Measurements from ENCODE around the gene IKZF3. TPM values are rescaled to one million over a fixed set of nuclear protein-coding genes. Genes with fewer than 3 reads are reported as not detected.

IKZF3 gene
- total and polyA plus RNA-seq, 9 donors = 0.09 to 0.38 (median 0.18) TPM

DNA sequence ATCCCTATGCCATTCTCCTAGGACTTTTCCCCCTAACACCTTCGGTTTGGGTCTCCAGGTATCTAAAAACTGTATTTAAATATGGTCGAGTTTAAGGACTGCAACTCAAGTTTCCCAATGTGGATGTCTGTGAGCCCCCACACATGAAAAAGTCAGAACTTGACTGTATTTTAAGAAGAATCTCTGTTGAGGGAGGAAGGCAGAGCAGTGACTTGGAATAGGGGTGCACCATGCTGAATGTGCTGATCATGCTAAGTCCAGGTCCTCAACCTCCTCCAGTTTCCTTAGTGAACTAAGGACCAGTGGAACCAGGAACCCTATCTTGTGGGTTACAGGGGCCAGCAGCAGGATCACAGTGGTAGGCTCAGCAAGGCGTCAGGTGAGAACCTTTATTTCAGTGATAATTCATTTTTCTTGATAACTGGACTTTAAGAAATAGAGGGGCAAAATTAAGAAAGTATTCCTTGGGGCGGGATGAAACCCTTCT, 106.9 kb downstream of the IKZF3 start:
- H3K9me3 ChIP-seq (replicated peaks; ENCODE audit: control insufficient read depth, low read depth, low read length) = no peaks in the 10 kb centered on the region
- H3K36me3 ChIP-seq (ENCODE audit: control insufficient read depth, insufficient read depth, low read length) = no peaks in the 10 kb centered on the region
- peaks cover 15% of the 10 kb centered on the region for H3K27me3 ChIP-seq (ENCODE audit: control insufficient read depth, insufficient read depth, low read length)
- H3K4me3 ChIP-seq (ENCODE audit: low read length) = no peak overlapping the region
- H3K27ac ChIP-seq (ENCODE audit: low read length) = no peak overlapping the region
- 60% methylated on average over 1 of the region's 4 CpGs for WGBS (ENCODE audit: insufficient coverage)
- DNase-seq = no peak
- H3K4me1 ChIP-seq (ENCODE audit: control insufficient read depth, insufficient read depth, low read length) = peaks cover 14% of the 10 kb centered on the region

DNA sequence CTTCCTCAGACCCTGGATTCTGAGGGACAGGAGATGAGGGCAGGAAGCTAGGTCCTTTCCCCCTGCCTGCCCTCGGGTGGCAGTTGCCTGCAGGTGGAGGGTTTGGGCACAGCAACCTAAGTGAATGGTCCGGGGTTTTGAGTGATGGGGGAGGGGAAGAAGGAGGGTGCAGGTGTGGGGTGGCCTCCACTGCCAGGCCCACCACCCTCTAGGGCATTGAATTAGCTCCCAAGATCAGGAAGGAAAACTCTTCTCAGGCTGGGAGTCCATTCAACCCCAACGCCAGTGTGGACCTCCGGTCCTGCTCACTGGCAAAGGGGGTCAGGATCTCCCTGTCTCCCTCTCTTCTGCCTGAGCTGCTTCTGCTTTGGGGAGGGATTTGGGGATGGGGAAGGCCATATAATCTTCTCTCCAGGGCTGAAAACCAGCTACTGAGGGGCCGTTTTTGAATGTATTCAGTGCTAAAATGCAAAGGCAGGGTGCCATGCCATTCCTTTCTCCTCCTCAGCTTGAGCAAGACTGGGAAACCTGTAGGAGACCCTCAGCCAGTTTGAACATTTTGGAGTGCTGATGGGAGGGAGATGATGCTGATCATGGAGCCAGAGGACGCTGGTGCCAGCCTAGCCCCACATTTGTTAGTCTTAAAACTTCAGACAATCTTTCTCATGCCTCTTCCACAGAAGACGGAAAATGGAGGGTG, 107.6 kb downstream of the IKZF3 start:
- Histone ChIP-seq H3K4me3 (ENCODE audit: low read length) (no peak overlapping the region), H3K4me1 (ENCODE audit: control insufficient read depth, insufficient read depth, low read length) (peaks cover 20% of the 10 kb centered on the region), H3K9me3 (replicated peaks; ENCODE audit: control insufficient read depth, low read depth, low read length) (no peaks in the 10 kb centered on the region), H3K27me3 (ENCODE audit: control insufficient read depth, insufficient read depth, low read length) (peaks cover 15% of the 10 kb centered on the region), H3K36me3 (ENCODE audit: control insufficient read depth, insufficient read depth, low read length) (no peaks in the 10 kb centered on the region), H3K27ac (ENCODE audit: low read length) (no peak overlapping the region)
- 57% methylated on average over 1 of the region's 7 CpGs for WGBS (ENCODE audit: insufficient coverage)
- DNase-seq = no peak

DNA sequence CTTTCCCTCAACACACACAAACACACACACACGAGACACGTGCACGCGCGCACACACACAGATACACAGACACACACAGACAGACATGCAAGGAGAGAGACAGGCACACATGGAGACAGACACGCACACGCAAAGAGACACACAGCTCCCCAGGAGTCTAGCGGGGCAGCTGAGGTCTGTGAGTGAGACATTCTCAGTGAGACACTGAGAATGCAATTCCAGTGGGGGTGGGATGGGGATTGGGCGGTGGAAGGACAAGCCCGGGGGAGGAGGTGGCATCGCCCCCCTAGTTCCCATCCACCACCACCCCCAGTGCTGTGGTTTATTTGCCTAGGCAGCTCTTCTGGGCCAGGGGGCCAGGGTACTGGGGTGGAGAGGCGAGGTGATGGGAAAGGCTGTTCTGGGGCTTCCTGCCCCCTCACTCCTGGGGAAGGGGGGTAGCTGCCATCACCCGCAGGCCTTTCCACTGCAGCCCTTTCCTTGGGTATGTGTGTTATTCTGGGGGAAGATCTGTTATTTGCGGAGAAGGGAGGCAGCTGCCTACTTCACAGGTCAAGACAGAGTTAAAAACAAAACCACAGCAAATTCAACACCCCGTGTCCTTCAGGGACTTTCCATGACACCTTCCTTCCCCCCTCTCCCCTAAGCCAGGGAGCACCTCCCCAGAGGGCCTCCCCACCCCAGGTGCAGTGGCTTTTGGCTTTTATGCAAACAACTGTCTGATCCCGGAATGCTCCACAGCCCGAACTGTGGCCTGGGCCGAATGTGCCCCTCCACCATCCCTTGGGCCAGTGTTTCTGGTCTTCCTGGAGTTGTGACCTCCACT, 108.3 kb downstream of the IKZF3 start:
- no peaks in the 10 kb centered on the region for H3K36me3 ChIP-seq (ENCODE audit: control insufficient read depth, insufficient read depth, low read length)
- 52% methylated on average over 9 of the region's 18 CpGs for WGBS (ENCODE audit: insufficient coverage)

DNA sequence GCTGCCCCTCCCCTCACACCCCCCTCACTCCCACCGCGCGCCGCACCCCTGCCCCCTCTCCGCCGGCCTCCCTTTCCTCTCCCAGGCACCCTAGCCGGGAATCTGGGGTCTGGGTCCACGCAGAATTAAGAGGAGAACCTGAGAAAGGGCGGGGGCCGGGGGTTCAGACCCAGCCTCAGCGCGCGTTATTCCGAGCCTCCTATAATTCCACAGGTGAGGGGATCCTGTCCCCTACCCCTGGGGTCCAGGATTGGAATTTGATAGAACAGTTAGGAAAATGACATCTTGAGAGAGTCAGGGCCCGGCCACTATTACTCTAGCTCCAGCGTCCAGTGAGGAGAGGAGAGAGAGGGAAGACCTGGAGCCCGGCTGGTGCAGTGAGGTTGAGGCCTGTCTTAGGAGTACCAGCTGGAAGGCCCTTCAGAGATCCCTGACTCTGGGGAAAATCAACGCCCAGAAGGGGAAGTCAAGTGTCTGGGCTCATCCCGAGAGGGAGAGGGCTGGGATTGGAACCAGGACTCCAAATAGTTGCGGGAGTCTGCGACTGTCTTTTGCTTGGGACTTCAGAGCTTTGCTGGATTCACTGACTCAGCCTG, 109.1 kb downstream of the IKZF3 start:
- H3K4me1 ChIP-seq (ENCODE audit: control insufficient read depth, insufficient read depth, low read length) = peaks cover 21% of the 10 kb centered on the region
- peaks cover 20% of the 10 kb centered on the region for H3K27me3 ChIP-seq (ENCODE audit: control insufficient read depth, insufficient read depth, low read length)
- H3K9me3 ChIP-seq (replicated peaks; ENCODE audit: control insufficient read depth, low read depth, low read length) = no peaks in the 10 kb centered on the region
- H3K36me3 ChIP-seq (ENCODE audit: control insufficient read depth, insufficient read depth, low read length) = no peaks in the 10 kb centered on the region
- peak overlapping the region; percentile 92 for H3K27ac ChIP-seq (ENCODE audit: low read length)
- H3K4me3 ChIP-seq (ENCODE audit: low read length) = peak overlapping the region; percentile 74
- 21% methylated on average over 6 of the region's 21 CpGs for WGBS (ENCODE audit: insufficient coverage)
- DNase-seq = peak; percentile 48

More for the DNA sequence above, 108.3 kb downstream of the IKZF3 start:
- no peak overlapping the region for H3K4me3 ChIP-seq (ENCODE audit: low read length)
- H3K4me1 ChIP-seq (ENCODE audit: control insufficient read depth, insufficient read depth, low read length) = peaks cover 21% of the 10 kb centered on the region
- H3K27ac ChIP-seq (ENCODE audit: low read length) = peak overlapping the region; percentile 92
- H3K27me3 ChIP-seq (ENCODE audit: control insufficient read depth, insufficient read depth, low read length) = peaks cover 17% of the 10 kb centered on the region
- H3K9me3 ChIP-seq (replicated peaks; ENCODE audit: control insufficient read depth, low read depth, low read length) = no peaks in the 10 kb centered on the region
- DNase-seq = no peak

DNA sequence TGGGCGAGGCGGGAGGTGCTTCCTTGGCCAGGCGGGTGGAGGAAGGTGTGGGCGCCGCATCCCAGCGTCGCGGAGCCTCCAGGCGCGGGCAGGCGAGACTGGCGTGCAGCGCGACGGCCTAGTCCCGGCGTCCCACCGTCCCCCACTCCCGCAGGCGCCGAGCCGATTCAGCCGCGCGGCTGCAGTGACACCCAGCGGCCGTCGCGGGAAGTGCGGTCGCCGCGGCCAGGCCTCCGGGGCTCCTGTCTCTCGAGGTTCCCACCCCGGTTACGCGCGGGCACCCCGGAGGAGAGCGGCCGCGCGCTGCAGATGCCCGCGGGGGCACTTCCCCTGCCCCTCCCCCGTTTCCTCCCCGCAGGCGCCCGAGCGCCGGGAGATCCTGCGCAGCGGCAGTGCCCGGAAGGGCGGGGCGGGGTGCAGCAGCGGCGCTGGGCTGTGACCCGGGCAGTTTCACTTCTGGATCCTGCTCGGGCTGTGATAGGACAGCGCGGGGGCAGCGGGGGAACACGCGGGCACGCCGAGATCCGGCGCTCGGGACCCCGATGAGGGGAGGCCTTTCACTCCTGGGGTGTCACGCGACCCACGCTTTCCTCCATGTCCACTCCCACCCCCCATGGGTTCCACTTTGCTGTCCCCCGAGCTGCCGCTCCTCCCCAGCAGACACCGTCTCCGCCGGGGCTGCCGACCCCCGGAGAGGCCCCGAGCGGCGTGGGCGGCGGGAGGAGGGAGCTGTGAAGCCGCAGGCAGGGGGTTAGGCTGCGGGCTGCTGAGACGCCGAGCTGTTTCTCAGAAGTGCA, 109.8 kb downstream of the IKZF3 start:
- peak overlapping the region; percentile 92 for H3K27ac ChIP-seq (ENCODE audit: low read length)
- no peaks in the 10 kb centered on the region for H3K9me3 ChIP-seq (replicated peaks; ENCODE audit: control insufficient read depth, low read depth, low read length)
- WGBS (ENCODE audit: insufficient coverage) = under 1% methylated on average over 77 of the region's 91 CpGs
- H3K27me3 ChIP-seq (ENCODE audit: control insufficient read depth, insufficient read depth, low read length) = peaks cover 20% of the 10 kb centered on the region
- H3K4me3 ChIP-seq (ENCODE audit: low read length) = peak overlapping the region; percentile 74
- H3K36me3 ChIP-seq (ENCODE audit: control insufficient read depth, insufficient read depth, low read length) = no peaks in the 10 kb centered on the region
- DNase-seq = peak; percentile 92
- H3K4me1 ChIP-seq (ENCODE audit: control insufficient read depth, insufficient read depth, low read length) = peaks cover 21% of the 10 kb centered on the region

DNA sequence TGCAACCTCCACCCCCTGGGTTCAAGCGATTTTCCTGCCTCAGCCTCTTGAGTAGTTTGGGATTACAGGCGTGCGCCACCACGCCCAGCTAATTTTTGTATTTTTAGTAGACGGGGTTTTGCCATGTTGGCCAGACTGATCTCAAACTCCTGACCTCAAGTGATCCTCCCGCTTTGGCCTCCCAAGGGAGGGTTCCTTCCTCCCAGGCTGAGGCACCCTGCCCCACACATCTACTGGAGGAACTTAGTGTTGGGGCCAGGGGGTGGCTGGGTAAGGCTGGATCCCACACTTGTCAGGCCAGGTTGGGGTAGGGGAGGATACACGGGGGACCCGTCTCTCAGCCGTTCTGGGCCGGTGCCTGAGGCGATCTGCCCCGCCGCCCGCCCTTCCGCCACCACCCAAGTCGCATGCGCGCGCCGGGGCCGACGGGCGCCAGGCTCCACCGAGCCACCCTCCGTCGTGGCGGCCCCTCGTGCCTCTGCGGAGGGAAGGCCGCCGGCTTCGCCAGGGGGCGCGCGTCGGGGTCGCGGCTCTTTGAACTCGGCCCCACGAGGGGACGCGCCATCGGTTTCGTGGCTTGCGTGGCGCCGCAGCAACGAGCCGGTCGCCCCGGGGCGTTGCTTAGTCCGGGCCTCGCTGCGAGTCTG, 110.5 kb downstream of the IKZF3 start:
- peak overlapping the region; percentile 74 for H3K4me3 ChIP-seq (ENCODE audit: low read length)
- DNase-seq = peak; percentile 61
- H3K27ac ChIP-seq (ENCODE audit: low read length) = peak overlapping the region; percentile 47
- H3K36me3 ChIP-seq (ENCODE audit: control insufficient read depth, insufficient read depth, low read length) = no peaks in the 10 kb centered on the region
- peaks cover 21% of the 10 kb centered on the region for H3K4me1 ChIP-seq (ENCODE audit: control insufficient read depth, insufficient read depth, low read length)
- WGBS (ENCODE audit: insufficient coverage) = under 1% methylated on average over 49 of the region's 55 CpGs
- H3K27me3 ChIP-seq (ENCODE audit: control insufficient read depth, insufficient read depth, low read length) = peaks cover 20% of the 10 kb centered on the region
- no peaks in the 10 kb centered on the region for H3K9me3 ChIP-seq (replicated peaks; ENCODE audit: control insufficient read depth, low read depth, low read length)

DNA sequence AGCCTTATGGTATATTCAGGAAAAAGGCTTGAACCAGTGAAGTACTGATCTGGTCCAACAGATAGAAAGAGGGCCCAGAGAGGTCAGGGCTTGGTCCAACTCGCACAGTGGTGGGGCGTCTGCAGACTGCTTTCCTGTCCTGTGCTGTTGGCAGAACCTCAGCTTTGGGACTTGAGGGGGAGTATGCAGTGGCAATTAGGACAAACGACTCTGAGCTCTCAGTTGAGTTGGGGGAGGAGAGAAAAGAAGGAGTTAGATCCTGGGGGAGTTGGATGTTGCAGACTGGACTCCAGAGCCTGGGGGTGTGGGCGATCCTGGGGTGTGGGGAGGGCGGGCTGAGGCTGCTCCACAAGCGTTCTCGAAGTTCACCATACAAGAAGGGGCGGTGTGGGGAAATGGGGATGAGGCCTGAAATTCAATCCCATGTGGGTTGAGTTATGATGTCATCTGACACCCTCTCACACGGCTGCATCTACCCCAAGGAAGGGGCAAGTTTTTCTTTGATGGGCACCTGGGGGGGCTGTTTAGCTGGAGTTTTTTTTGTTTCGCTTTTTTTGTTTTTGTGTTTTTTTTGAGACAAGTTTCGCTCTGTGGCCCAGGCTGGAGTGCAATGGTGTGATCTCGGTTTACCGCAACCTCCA, 111.8 kb downstream of the IKZF3 start:
- H3K4me3 ChIP-seq (ENCODE audit: low read length) = no peak overlapping the region
- WGBS (ENCODE audit: insufficient coverage) = 40% methylated on average over 4 of the region's 13 CpGs
- no peak for DNase-seq
- no peaks in the 10 kb centered on the region for H3K9me3 ChIP-seq (replicated peaks; ENCODE audit: control insufficient read depth, low read depth, low read length)
- no peaks in the 10 kb centered on the region for H3K36me3 ChIP-seq (ENCODE audit: control insufficient read depth, insufficient read depth, low read length)
- H3K27ac ChIP-seq (ENCODE audit: low read length) = no peak overlapping the region
- H3K4me1 ChIP-seq (ENCODE audit: control insufficient read depth, insufficient read depth, low read length) = peaks cover 21% of the 10 kb centered on the region
- H3K27me3 ChIP-seq (ENCODE audit: control insufficient read depth, insufficient read depth, low read length) = peaks cover 20% of the 10 kb centered on the region

DNA sequence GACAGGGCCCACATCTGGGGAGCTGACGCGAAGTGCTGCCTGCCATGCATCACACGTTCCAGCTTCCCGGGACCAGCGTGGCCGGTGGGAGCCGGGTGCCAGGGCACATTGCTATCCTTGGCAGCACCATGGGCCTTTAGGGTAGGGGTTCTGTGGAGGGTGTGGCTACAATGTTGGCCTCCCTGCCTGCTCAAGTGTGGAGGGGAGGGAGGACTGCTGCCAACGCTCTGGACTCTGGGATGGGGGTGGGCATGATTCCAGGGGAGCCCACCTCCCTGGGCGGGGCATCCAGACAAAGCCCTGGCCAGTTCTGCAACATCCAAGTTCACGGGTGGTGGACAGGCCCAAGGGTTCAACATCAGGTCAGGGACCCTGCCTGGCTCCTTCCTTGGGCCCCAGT, 112.5 kb downstream of the IKZF3 start:
- Histone ChIP-seq H3K27me3 (ENCODE audit: control insufficient read depth, insufficient read depth, low read length) (peaks cover 18% of the 10 kb centered on the region), H3K27ac (ENCODE audit: low read length) (no peak overlapping the region), H3K9me3 (replicated peaks; ENCODE audit: control insufficient read depth, low read depth, low read length) (no peaks in the 10 kb centered on the region), H3K4me1 (ENCODE audit: control insufficient read depth, insufficient read depth, low read length) (peaks cover 21% of the 10 kb centered on the region), H3K36me3 (ENCODE audit: control insufficient read depth, insufficient read depth, low read length) (no peaks in the 10 kb centered on the region), H3K4me3 (ENCODE audit: low read length) (no peak overlapping the region)
- DNase-seq = no peak
- WGBS (ENCODE audit: insufficient coverage) = 53% methylated on average over 8 of the region's 10 CpGs

DNA sequence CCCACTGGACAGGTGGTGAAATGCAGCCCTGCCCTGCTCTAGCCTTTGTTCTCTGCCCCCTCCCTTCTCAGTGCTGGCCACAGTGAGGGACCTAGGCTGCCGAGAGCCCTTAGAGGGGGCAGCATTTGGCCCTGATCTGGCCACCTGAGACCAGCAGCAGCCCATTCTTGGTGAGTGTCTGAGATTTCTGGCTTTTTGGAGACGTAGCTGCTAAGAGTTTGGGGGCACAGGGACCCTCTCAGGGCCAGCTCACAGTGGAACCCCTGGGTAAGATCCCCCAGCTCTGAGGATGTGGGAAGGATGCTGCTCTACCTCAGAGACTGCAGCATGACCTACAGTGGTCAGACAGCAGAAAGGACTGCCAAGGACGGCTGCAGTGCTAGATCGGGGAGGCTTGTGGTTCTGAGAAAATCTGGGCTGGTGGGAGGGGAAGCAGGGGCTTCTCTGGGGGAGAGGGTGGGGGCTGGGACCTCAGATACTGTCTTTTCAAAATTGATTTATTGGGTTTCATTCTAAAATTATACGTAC, 113.0 kb downstream of the IKZF3 start:
- Histone ChIP-seq H3K9me3 (replicated peaks; ENCODE audit: control insufficient read depth, low read depth, low read length) (no peaks in the 10 kb centered on the region), H3K27ac (ENCODE audit: low read length) (no peak overlapping the region), H3K27me3 (ENCODE audit: control insufficient read depth, insufficient read depth, low read length) (peaks cover 12% of the 10 kb centered on the region), H3K4me3 (ENCODE audit: low read length) (no peak overlapping the region), H3K4me1 (ENCODE audit: control insufficient read depth, insufficient read depth, low read length) (peaks cover 21% of the 10 kb centered on the region), H3K36me3 (ENCODE audit: control insufficient read depth, insufficient read depth, low read length) (no peaks in the 10 kb centered on the region)
- WGBS (ENCODE audit: insufficient coverage) = 79% methylated on average over 2 of the region's 5 CpGs
- DNase-seq = no peak
